Measurements from ENCODE around the gene GNL2.

GNL2 gene

GRCh38 chr1:37633938-37634243 lies 38.2 kb upstream of the GNL2 start:
- Histone ChIP-seq H3K36me3 (no peaks in the 10 kb centered on the region), H3K27me3 (ENCODE audit: insufficient read depth, low read depth, severe bottlenecking) (no peaks in the 10 kb centered on the region), H3K27ac (peak overlapping the region; percentile 6; the same call in 1 of the 2 replicates), H3K9me3 (ENCODE audit: severe bottlenecking) (no peaks in the 10 kb centered on the region), H3K4me3 (ENCODE audit: low read depth, low read length) (peak overlapping the region; percentile 68)
- TF ChIP-seq, protein P1, sequence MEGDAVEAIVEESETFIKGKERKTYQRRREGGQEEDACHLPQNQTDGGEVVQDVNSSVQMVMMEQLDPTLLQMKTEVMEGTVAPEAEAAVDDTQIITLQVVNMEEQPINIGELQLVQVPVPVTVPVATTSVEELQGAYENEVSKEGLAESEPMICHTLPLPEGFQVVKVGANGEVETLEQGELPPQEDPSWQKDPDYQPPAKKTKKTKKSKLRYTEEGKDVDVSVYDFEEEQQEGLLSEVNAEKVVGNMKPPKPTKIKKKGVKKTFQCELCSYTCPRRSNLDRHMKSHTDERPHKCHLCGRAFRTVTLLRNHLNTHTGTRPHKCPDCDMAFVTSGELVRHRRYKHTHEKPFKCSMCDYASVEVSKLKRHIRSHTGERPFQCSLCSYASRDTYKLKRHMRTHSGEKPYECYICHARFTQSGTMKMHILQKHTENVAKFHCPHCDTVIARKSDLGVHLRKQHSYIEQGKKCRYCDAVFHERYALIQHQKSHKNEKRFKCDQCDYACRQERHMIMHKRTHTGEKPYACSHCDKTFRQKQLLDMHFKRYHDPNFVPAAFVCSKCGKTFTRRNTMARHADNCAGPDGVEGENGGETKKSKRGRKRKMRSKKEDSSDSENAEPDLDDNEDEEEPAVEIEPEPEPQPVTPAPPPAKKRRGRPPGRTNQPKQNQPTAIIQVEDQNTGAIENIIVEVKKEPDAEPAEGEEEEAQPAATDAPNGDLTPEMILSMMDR (IDR thresholded peaks at IDR 0.05; ENCODE audit: low read depth, low read length), result no peak
- no peak for DNase-seq

DNA sequence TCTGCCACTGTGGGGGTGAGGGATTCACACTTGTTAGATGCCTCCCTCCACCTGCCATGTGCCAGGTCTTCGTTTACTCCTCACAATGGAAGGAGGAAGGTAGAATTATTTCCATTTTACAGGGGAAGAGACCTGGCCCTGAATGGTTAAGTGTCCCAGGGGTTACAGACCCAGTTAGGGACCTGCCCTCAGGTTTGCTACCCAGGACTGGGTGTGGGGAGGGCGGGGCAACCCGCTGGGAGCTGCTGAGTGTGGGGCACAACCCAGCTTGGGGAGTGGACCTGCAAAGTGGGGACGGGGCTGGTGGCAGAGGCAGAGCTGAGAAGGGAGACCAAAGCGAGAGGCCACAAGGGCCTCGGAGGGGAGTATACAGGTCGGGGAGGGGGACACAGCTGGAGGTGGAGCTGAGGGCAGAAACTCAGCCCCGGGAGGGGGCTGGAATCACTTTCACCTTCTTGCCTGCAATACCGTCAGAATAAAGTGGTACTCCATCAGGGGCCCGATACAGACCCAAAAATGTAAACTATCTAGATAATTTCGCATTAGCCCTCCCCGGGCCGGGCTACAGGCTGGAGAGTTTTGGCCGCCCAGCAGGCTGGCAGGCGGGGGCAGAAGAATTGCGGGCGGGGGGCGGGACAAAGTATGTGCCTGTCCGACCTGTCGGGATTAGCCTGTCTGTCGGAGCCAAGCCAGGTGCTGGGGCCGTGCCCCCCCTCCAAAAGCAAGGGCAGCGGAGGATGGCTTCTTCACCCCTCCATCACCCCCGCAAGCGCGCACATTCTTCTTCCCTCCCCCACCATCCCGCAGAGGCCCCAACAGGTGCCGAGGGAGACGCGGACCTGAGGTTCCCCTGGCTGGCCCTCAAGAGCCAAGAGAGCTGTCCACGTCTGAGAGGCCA lies 37.6 kb upstream of the GNL2 start:
- Histone ChIP-seq H3K27me3 (ENCODE audit: insufficient read depth, low read depth, severe bottlenecking) (no peaks in the 10 kb centered on the region), H3K4me3 (ENCODE audit: low read depth, low read length) (peak overlapping the region; percentile 68)
- TF ChIP-seq, protein P1 (IDR thresholded peaks at IDR 0.05; ENCODE audit: low read depth, low read length), result no peak

GRCh38 chr1:37631036-37631435 lies 35.3 kb upstream of the GNL2 start:
- TF ChIP-seq, protein P1 (IDR thresholded peaks at IDR 0.05; ENCODE audit: low read depth, low read length), result no peak
- Histone ChIP-seq H3K9me3 (ENCODE audit: severe bottlenecking) (no peaks in the 10 kb centered on the region), H3K36me3 (peaks cover 8% of the 10 kb centered on the region), H3K27ac (peak overlapping the region; percentile 90), H3K27me3 (ENCODE audit: insufficient read depth, low read depth, severe bottlenecking) (no peaks in the 10 kb centered on the region), H3K4me3 (ENCODE audit: low read depth, low read length) (no peak overlapping the region)
- peak; percentile 84 for DNase-seq

More for the DNA sequence above, 37.6 kb upstream of the GNL2 start:
- Histone ChIP-seq H3K9me3 (ENCODE audit: severe bottlenecking) (no peaks in the 10 kb centered on the region), H3K36me3 (0 out of 2 replicates have a peak, but pooled peaks cover 3% of the 10 kb centered on the region), H3K27ac (no peak overlapping the region)
- DNase-seq, result peak; percentile 35

- H3K27ac ChIP-seq, result peak overlapping the region; percentile 90
- 0 out of 2 replicates have a peak overlapping the region, but pooled peaks have one; percentile 7 for H3K4me3 ChIP-seq (ENCODE audit: low read depth, low read length)
- no peaks in the 10 kb centered on the region for H3K9me3 ChIP-seq (ENCODE audit: severe bottlenecking)
- peaks cover 12% of the 10 kb centered on the region for H3K36me3 ChIP-seq
- peak; percentile 75 for DNase-seq
- H3K27me3 ChIP-seq (ENCODE audit: insufficient read depth, low read depth, severe bottlenecking), result no peaks in the 10 kb centered on the region
- TF ChIP-seq, protein P1 (IDR thresholded peaks at IDR 0.05; ENCODE audit: low read depth, low read length), result no peak
These were observed 34.8 kb upstream of the GNL2 start for GRCh38 chr1:37630426-37631028.

DNA sequence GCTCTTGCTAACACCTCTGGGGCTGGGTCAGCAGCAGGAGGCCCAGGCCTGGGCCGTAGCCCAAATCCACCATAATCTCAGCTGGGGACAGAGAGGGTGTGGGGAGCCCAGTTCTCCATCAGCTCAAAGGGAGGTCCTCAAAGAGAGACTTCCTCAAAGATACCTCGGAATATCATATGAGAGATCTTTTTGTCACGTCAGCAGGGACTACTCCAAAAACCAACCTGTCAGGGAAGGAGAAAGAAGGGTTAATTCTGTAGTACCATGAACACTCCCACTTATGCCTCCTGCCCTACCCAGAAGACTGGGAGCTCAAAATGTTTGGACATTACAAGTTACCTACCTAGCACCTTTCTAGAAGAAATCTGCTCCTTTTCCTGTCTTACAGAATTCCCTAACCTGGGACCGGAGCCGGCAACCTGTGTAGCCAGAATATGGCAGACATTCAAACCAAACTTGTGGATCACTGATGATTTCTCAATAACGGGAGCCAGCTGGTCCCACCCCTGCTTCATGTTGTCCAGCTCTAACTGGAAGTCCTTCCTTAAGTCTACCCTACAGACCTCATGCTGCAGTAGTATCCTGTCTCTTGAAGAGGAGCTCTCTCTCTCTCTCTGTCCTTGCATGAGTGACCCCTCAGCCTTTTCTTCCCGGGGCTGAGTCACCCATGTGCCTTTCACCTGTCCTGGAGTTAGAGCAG lies 34.1 kb upstream of the GNL2 start:
- TF ChIP-seq, protein P1 (IDR thresholded peaks at IDR 0.05; ENCODE audit: low read depth, low read length), result no peak
- Histone ChIP-seq H3K27me3 (ENCODE audit: insufficient read depth, low read depth, severe bottlenecking) (no peaks in the 10 kb centered on the region), H3K27ac (peak overlapping the region; percentile 90)

More for the DNA sequence above, 34.1 kb upstream of the GNL2 start:
- H3K9me3 ChIP-seq (ENCODE audit: severe bottlenecking), result no peaks in the 10 kb centered on the region
- DNase-seq, result no peak
- peak overlapping the region; percentile 7 for H3K4me3 ChIP-seq (ENCODE audit: low read depth, low read length)
- peaks cover 18% of the 10 kb centered on the region for H3K36me3 ChIP-seq

Measured in WERI-Rb-1 (cell line).